Measurements from ENCODE around the gene GSPT2. TPM values are rescaled to one million over a fixed set of nuclear protein-coding genes. Genes with fewer than 3 reads are reported as not detected.
"Not testable (repeated sequence)": the region's sequence is repeated elsewhere in the genome, so short reads cannot be mapped to it uniquely, and the experiment has no call there.

Gene GSPT2
- total RNA-seq (10 to 100 TPM in 3 of 5 experiments, 1 to 10 TPM in 2; 5.0 to 14.5 (median 13.1) TPM), polyA plus RNA-seq (10 to 100 TPM in 1 of 2 donors, 1 to 10 TPM in 1; 8.9 to 12.1 TPM), total RNA-seq (12.5 reads per million, percentile 40 among the genes with 10 or more reads in this experiment)

DNA sequence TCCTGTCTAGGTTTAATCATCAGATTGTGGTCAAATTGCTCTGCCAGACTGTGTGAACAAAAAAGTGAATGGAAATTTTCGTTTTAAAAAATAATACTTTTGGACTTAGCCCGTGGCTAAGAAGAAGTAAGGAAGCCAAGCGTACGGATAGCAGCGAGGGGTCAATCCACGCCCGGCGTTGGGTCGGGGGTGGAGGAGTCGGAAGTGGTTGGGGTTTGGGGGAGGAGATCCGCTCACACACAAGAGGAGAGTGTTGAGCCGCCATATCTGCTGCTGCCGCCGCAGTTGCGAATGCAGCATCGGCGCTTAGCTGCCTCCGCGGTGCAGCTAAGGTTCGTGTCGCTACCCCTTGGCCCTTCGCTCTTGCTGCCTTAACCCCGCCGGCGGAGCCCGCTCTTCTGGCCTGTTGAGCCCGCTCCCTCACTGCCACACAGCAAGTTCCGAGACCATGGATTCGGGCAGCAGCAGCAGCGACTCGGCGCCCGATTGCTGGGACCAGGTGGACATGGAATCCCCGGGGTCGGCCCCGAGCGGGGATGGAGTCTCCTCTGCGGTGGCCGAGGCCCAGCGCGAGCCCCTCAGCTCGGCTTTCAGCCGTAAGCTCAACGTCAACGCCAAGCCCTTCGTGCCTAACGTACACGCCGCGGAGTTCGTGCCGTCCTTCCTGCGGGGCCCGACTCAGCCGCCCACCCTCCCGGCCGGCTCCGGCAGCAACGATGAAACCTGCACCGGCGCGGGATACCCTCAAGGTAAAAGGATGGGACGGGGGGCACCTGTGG, at the start of gene GSPT2:
TSS of gene GSPT2 (plus strand) at position 264 of the 779 bp plus-strand sequence. CDS start at position 449, 185 bp downstream.
- DNase-seq: peak; percentile 9 to 66 (median 58)
- ChIA-PET CTCF (no interaction called here), POLR2A (interaction anchor here (1.7 kb wide), 1 partner anchor 59 kb away, joined by 5 read pairs; no protein-coding TSS in a partner anchor)
- Histone ChIP-seq H3K27ac (ENCODE audit: low read depth, low read length) (peak within 1 kb of the TSS; percentile 46), H3K27me3 (ENCODE audit: control insufficient read depth in 2 of 2, insufficient read depth in 2 of 2, low read length in 2 of 2) (no peaks in the 10 kb centered on the region), H3K4me3 (ENCODE audit: low read length) (peak within 1 kb of the TSS; percentile 62), H3K9me3 (ENCODE audit: control insufficient read depth in 2 of 3, low read length in 3 of 3) (peaks cover 0 to 26% (median 8%) of the 10 kb centered on the region in 3 experiments), H3K36me3 (ENCODE audit: control insufficient read depth in 2 of 3, insufficient read depth in 3 of 3, low read length in 3 of 3) (peaks cover 0 to 3% (median 0%) of the 10 kb centered on the region in 3 experiments), H3K4me1 (ENCODE audit: control insufficient read depth in 2 of 2, insufficient read depth in 2 of 2, low read length in 2 of 2) (peaks cover 3 to 6% of the 10 kb centered on the region in 2 donors)
- Mint-ChIP-seq H3K27me3 (peaks cover 0 to 6% (median 0%) of the 10 kb centered on the region in 5 donors), H3K27ac (peak within 1 kb of the TSS; percentile 55 to 95 (median 85)), H3K9me3 (peaks cover 0 to 47% (median 25%) of the 10 kb centered on the region in 11 donors), H3K4me3 (peak within 1 kb of the TSS; percentile 79 to 92 (median 86)), H3K36me3 (peaks cover 0 to 30% (median 20%) of the 10 kb centered on the region in 5 donors), H3K4me1 (peaks cover 8 to 28% (median 18%) of the 10 kb centered on the region in 7 donors)
- intact Hi-C loops (cut with micrococcal nuclease): loop anchor here (1.0 kb wide), 1 partner anchor 60 kb away; no protein-coding TSS in a partner anchor
- ATAC-seq: peak; percentile 93

GRCh38 chrX:51694254-51694653, 49.0 kb upstream of the GSPT2 start:
- peaks cover 0 to 1% (median 0%) of the 10 kb centered on the region in 7 donors for H3K4me1 Mint-ChIP-seq
- H3K4me3 ChIP-seq (ENCODE audit: low read length): no peak overlapping the region

DNA sequence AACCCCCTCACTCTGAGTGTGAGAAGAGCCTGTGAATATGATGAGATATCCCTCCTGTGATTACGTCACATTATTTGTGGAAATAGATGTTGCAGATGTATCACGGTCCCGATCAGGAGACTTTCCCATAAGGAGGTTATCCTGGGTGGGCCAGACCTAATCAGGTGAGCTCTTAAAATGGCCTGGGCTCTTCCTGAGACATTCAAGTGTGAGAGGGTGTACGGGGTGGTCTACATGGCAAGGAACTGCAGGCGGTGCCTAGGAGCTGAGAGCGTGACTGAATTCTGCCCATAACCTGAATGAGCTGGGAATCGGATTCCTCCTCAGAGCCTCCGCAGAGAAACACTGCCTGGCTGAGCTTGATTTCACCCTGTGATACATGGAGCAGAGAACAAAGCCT, 45.8 kb upstream of the GSPT2 start:
- no peaks in the 10 kb centered on the region for H3K27me3 ChIP-seq (ENCODE audit: control insufficient read depth in 2 of 2, insufficient read depth in 2 of 2, low read length in 2 of 2)
- H3K27ac ChIP-seq (ENCODE audit: low read depth, low read length): no peak overlapping the region
- H3K4me1 ChIP-seq (ENCODE audit: control insufficient read depth in 2 of 2, insufficient read depth in 2 of 2, low read length in 2 of 2): no peaks in the 10 kb centered on the region
- no peak for ATAC-seq
- intact Hi-C loops (cut with micrococcal nuclease): no loop called here
- ChIA-PET POLR2A (no interaction called here), CTCF (no interaction called here)
- Mint-ChIP-seq H3K9me3 (no peaks in the 10 kb centered on the region), H3K4me3 (no peak overlapping the region), H3K27ac (no peak overlapping the region), H3K27me3 (peaks cover 0 to 15% (median 0%) of the 10 kb centered on the region in 5 donors), H3K36me3 (no peaks in the 10 kb centered on the region), H3K4me1 (peaks cover 0 to 1% (median 0%) of the 10 kb centered on the region in 7 donors)
- H3K9me3 ChIP-seq (ENCODE audit: control insufficient read depth in 2 of 3, low read length in 3 of 3): no peaks in the 10 kb centered on the region
- H3K36me3 ChIP-seq (ENCODE audit: control insufficient read depth in 2 of 3, insufficient read depth in 3 of 3, low read length in 3 of 3): no peaks in the 10 kb centered on the region
- DNase-seq: no peak
- no peak overlapping the region for H3K4me3 ChIP-seq (ENCODE audit: low read length)

More at GRCh38 chrX:51694254-51694653, 49.0 kb upstream of the GSPT2 start:
- ChIA-PET POLR2A (no interaction called here), CTCF (no interaction called here)
- Mint-ChIP-seq H3K36me3 (no peaks in the 10 kb centered on the region), H3K9me3 (no peaks in the 10 kb centered on the region), H3K4me3 (no peak overlapping the region), H3K27me3 (peaks cover 0 to 15% (median 0%) of the 10 kb centered on the region in 5 donors), H3K27ac (no peak overlapping the region)
- Histone ChIP-seq H3K4me1 (ENCODE audit: control insufficient read depth in 2 of 2, insufficient read depth in 2 of 2, low read length in 2 of 2) (no peaks in the 10 kb centered on the region), H3K27me3 (ENCODE audit: control insufficient read depth in 2 of 2, insufficient read depth in 2 of 2, low read length in 2 of 2) (no peaks in the 10 kb centered on the region), H3K27ac (ENCODE audit: low read depth, low read length) (no peak overlapping the region), H3K9me3 (ENCODE audit: control insufficient read depth in 2 of 3, low read length in 3 of 3) (no peaks in the 10 kb centered on the region), H3K36me3 (ENCODE audit: control insufficient read depth in 2 of 3, insufficient read depth in 3 of 3, low read length in 3 of 3) (no peaks in the 10 kb centered on the region)
- intact Hi-C loops (cut with micrococcal nuclease): no loop called here
- ATAC-seq (no peak), DNase-seq (no peak)

- H3K9me3 ChIP-seq (ENCODE audit: control insufficient read depth in 2 of 3, low read length in 3 of 3); H3K4me1 ChIP-seq (ENCODE audit: control insufficient read depth in 2 of 2, insufficient read depth in 2 of 2, low read length in 2 of 2); H3K4me3 ChIP-seq (ENCODE audit: low read length); H3K27me3 Mint-ChIP-seq; DNase-seq; intact Hi-C loops (cut with micrococcal nuclease); CTCF ChIA-PET; H3K4me3 Mint-ChIP-seq; H3K27me3 ChIP-seq (ENCODE audit: control insufficient read depth in 2 of 2, insufficient read depth in 2 of 2, low read length in 2 of 2); H3K27ac Mint-ChIP-seq; H3K4me1 Mint-ChIP-seq; H3K9me3 Mint-ChIP-seq; H3K36me3 Mint-ChIP-seq; H3K36me3 ChIP-seq (ENCODE audit: control insufficient read depth in 2 of 3, insufficient read depth in 3 of 3, low read length in 3 of 3); H3K27ac ChIP-seq (ENCODE audit: low read depth, low read length); POLR2A ChIA-PET; ATAC-seq: not testable (repeated sequence)
Measured at GRCh38 chrX:51710277-51711164, 32.7 kb upstream of the GSPT2 start, which contains the start of gene CENPVL1. Gene CENPVL1, plus strand, starts transcription at chrX:51710512. Its CDS starts 0 bp downstream, at chrX:51710512.

- CTCF ChIA-PET; H3K27me3 ChIP-seq (ENCODE audit: control insufficient read depth in 2 of 2, insufficient read depth in 2 of 2, low read length in 2 of 2); intact Hi-C loops (cut with micrococcal nuclease); H3K36me3 Mint-ChIP-seq; H3K36me3 ChIP-seq (ENCODE audit: control insufficient read depth in 2 of 3, insufficient read depth in 3 of 3, low read length in 3 of 3); H3K4me1 ChIP-seq (ENCODE audit: control insufficient read depth in 2 of 2, insufficient read depth in 2 of 2, low read length in 2 of 2); H3K27me3 Mint-ChIP-seq; DNase-seq; POLR2A ChIA-PET; H3K27ac ChIP-seq (ENCODE audit: low read depth, low read length); H3K4me3 ChIP-seq (ENCODE audit: low read length); H3K4me3 Mint-ChIP-seq; H3K27ac Mint-ChIP-seq; ATAC-seq; H3K4me1 Mint-ChIP-seq; H3K9me3 Mint-ChIP-seq; H3K9me3 ChIP-seq (ENCODE audit: control insufficient read depth in 2 of 3, low read length in 3 of 3): not testable (repeated sequence)
Measured at GRCh38 chrX:51712943-51713647, 30.1 kb upstream of the GSPT2 start.

DNA sequence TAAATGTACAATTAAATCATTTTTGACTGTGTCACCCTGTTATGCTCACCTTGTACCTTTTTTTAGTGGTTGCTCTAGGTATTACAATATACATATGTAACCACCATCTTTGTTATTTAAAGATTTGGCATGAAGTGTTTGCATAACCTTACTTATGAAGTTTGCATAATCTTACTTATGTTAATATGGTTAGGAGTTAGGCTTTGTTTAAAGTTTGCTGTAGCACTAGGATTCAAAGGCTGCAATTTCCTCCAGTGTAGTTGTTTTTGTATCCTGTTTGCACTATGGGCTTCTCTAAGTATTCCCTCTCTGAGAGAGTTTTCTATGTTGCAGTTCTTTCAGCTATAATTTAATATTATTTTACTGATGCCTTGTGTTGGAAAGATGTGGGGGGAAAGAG, 15.0 kb upstream of the GSPT2 start:
- no peak for DNase-seq
- H3K27me3 ChIP-seq (ENCODE audit: control insufficient read depth in 2 of 2, insufficient read depth in 2 of 2, low read length in 2 of 2): no peaks in the 10 kb centered on the region
- no peak overlapping the region for H3K4me3 ChIP-seq (ENCODE audit: low read length)
- ATAC-seq: no peak
- H3K9me3 ChIP-seq (ENCODE audit: control insufficient read depth in 2 of 3, low read length in 3 of 3): no peaks in the 10 kb centered on the region
- H3K36me3 Mint-ChIP-seq: no peaks in the 10 kb centered on the region
- H3K9me3 Mint-ChIP-seq: no peaks in the 10 kb centered on the region
- ChIA-PET CTCF (no interaction called here), POLR2A (no interaction called here)
- no peak overlapping the region for H3K27ac Mint-ChIP-seq
- no peak overlapping the region for H3K27ac ChIP-seq (ENCODE audit: low read depth, low read length)
- peaks cover 0 to 1% (median 0%) of the 10 kb centered on the region in 7 donors for H3K4me1 Mint-ChIP-seq
- no peaks in the 10 kb centered on the region for H3K36me3 ChIP-seq (ENCODE audit: control insufficient read depth in 2 of 3, insufficient read depth in 3 of 3, low read length in 3 of 3)
- H3K27me3 Mint-ChIP-seq: peaks cover 0 to 2% (median 0%) of the 10 kb centered on the region in 5 donors
- H3K4me1 ChIP-seq (ENCODE audit: control insufficient read depth in 2 of 2, insufficient read depth in 2 of 2, low read length in 2 of 2): no peaks in the 10 kb centered on the region
- intact Hi-C loops (cut with micrococcal nuclease): no loop called here
- H3K4me3 Mint-ChIP-seq: no peak overlapping the region
